GM12878 (cell line): ENCODE data around the gene KIF5A.

Source experiments
- CREM ChIP-seq: IDR thresholded peaks from 2 replicates; pipeline ENCODE4 v1.6.1; 2014; ENCODE audit warnings: antibody characterized with exemption, low read depth
- DPF2 ChIP-seq: fragments of 450-650 bp; IDR thresholded peaks from 2 replicates; pipeline ENCODE4 v1.6.1; 2017; ENCODE audit warnings: mild to moderate bottlenecking
- EGR1 ChIP-seq, 2 experiments: IDR thresholded peaks; 1 replicate in 1 of 2; 2 replicates in 1 of 2; pipeline ENCODE4 v1.6.1; 2011 to 2012; ENCODE audit warnings: low read depth in 2 of 2, low read length in 2 of 2, borderline replicate concordance in 1 of 2, mild to moderate bottlenecking in 1 of 2, moderate library complexity in 1 of 2
- EZH2 ChIP-seq: IDR thresholded peaks from 2 replicates; pipeline ENCODE4 v1.6.1; 2012; ENCODE audit warnings: low read depth, mild to moderate bottlenecking, control low read depth, inconsistent platforms, low read length, borderline replicate concordance; ENCODE audit not compliant: control insufficient read depth
- MYB ChIP-seq: fragments of 150-350 bp; IDR thresholded peaks from 2 replicates; pipeline ENCODE4 v1.6.1; 2014; ENCODE audit warnings: mild to moderate bottlenecking, low read depth, low read length, borderline replicate concordance
- POLR2A ChIP-seq: IDR thresholded peaks from 2 replicates; pipeline ENCODE4 v1.6.1; 2011; ENCODE audit warnings: low read depth, mild to moderate bottlenecking, low read length
- RBBP5 ChIP-seq: fragments of 200-600 bp; sonication (generic); conservative IDR thresholded peaks from 2 replicates; pipeline ENCODE4 v1.6.1; 2016
- SPI1 ChIP-seq: IDR thresholded peaks from 2 replicates; pipeline ENCODE4 v1.6.1; 2011; ENCODE audit warnings: low read depth, mild to moderate bottlenecking, low read length, moderate library complexity, borderline replicate concordance; ENCODE audit not compliant: insufficient read depth
- SUZ12 ChIP-seq: fragments of 200-600 bp; sonication (generic); IDR thresholded peaks from one replicate; pipeline ENCODE4 v1.6.1; 2018; ENCODE audit warnings: antibody characterized with exemption, mild to moderate bottlenecking; ENCODE audit not compliant: unreplicated experiment
- TARDBP ChIP-seq: IDR thresholded peaks from 2 replicates; pipeline ENCODE4 v1.6.1; 2016; ENCODE audit warnings: borderline replicate concordance
- ZNF274 ChIP-seq: IDR thresholded peaks from one replicate; pipeline ENCODE4 v1.8.0; 2011; ENCODE audit not compliant: insufficient read length, insufficient read depth
- TF ChIP-seq, protein P1 (sequence below): IDR thresholded peaks from 2 replicates; pipeline ENCODE4 v1.6.1; 2012; ENCODE audit warnings: mild to moderate bottlenecking, low read depth, low read length
- TF ChIP-seq, protein P2 (sequence below), 3 experiments: IDR thresholded peaks in 2 of 3; conservative IDR thresholded peaks in 1 of 3; 2 replicates each; pipeline ENCODE4 v1.5.1; 2011; ENCODE audit warnings: low read depth in 3 of 3, low read length in 3 of 3, mild to moderate bottlenecking in 3 of 3, control low read depth in 2 of 3, moderate library complexity in 2 of 3, inconsistent platforms in 1 of 3, mixed read lengths in 1 of 3; ENCODE audit not compliant: control insufficient read depth in 2 of 3, insufficient read depth in 1 of 3; ENCODE audit errors: extremely low read depth in 1 of 3

DNA sequence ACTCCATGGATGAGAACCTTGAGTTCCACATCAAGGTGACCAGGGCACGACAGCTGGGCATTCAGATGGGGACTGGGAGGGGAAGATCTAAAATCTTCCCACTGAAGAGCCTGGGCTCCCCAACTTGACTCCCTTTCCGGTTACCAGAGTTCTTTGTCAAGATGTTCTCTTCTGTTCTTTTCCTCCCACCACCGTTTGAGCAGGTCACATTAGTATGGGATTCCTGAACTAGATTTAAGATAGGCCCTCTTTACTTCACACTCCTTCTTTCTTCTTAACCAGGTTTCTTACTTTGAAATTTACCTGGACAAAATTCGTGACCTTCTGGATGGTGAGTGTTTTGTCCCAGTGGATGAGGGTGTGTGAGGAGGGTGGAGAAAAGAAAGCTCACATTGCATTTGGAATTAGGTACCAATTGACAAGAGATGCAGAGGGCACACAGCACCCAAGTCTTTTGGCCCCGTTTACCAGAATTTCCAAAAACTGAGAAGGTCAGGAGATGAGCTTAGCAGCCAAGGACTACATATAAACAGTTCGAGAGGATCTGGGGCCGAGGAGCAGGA lies 14.4 kb downstream of the KIF5A start:
- TF ChIP-seq ZNF274: no peak
- TF ChIP-seq, protein P1, sequence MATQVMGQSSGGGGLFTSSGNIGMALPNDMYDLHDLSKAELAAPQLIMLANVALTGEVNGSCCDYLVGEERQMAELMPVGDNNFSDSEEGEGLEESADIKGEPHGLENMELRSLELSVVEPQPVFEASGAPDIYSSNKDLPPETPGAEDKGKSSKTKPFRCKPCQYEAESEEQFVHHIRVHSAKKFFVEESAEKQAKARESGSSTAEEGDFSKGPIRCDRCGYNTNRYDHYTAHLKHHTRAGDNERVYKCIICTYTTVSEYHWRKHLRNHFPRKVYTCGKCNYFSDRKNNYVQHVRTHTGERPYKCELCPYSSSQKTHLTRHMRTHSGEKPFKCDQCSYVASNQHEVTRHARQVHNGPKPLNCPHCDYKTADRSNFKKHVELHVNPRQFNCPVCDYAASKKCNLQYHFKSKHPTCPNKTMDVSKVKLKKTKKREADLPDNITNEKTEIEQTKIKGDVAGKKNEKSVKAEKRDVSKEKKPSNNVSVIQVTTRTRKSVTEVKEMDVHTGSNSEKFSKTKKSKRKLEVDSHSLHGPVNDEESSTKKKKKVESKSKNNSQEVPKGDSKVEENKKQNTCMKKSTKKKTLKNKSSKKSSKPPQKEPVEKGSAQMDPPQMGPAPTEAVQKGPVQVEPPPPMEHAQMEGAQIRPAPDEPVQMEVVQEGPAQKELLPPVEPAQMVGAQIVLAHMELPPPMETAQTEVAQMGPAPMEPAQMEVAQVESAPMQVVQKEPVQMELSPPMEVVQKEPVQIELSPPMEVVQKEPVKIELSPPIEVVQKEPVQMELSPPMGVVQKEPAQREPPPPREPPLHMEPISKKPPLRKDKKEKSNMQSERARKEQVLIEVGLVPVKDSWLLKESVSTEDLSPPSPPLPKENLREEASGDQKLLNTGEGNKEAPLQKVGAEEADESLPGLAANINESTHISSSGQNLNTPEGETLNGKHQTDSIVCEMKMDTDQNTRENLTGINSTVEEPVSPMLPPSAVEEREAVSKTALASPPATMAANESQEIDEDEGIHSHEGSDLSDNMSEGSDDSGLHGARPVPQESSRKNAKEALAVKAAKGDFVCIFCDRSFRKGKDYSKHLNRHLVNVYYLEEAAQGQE: no peak
- TF ChIP-seq, protein P2, sequence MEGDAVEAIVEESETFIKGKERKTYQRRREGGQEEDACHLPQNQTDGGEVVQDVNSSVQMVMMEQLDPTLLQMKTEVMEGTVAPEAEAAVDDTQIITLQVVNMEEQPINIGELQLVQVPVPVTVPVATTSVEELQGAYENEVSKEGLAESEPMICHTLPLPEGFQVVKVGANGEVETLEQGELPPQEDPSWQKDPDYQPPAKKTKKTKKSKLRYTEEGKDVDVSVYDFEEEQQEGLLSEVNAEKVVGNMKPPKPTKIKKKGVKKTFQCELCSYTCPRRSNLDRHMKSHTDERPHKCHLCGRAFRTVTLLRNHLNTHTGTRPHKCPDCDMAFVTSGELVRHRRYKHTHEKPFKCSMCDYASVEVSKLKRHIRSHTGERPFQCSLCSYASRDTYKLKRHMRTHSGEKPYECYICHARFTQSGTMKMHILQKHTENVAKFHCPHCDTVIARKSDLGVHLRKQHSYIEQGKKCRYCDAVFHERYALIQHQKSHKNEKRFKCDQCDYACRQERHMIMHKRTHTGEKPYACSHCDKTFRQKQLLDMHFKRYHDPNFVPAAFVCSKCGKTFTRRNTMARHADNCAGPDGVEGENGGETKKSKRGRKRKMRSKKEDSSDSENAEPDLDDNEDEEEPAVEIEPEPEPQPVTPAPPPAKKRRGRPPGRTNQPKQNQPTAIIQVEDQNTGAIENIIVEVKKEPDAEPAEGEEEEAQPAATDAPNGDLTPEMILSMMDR (IDR thresholded peaks at IDR 0.05 in 2 of 3, conservative IDR thresholded peaks at IDR 0.05 in 1 of 3; ENCODE audit: control insufficient read depth in 2 of 3, extremely low read depth in 1 of 3, insufficient read depth in 1 of 3, low read depth in 3 of 3, low read length in 3 of 3): no peak
- no peak for TF ChIP-seq SUZ12
- TF ChIP-seq EGR1 (IDR thresholded peaks at IDR 0.05; ENCODE audit: borderline replicate concordance in 1 of 2, low read depth in 2 of 2, low read length in 2 of 2): no peak
- TF ChIP-seq TARDBP: no peak
- TF ChIP-seq RBBP5: no peak
- TF ChIP-seq SPI1: no peak
- no peak for TF ChIP-seq DPF2
- TF ChIP-seq EZH2: no peak
- TF ChIP-seq CREM: no peak
- no peak for TF ChIP-seq POLR2A
- TF ChIP-seq MYB: no peak
